Esophagus (tissue), 2 donors: Measurements from ENCODE around the gene RPS14. TPM values are rescaled to one million over a fixed set of nuclear protein-coding genes. Genes with fewer than 3 reads are reported as not detected.
"Not testable (repeated sequence)": the region's sequence is repeated elsewhere in the genome, so short reads cannot be mapped to it uniquely, and the experiment has no call there.

Source experiments
- H3K27ac ChIP-seq, 2 donors: one replicate each; pipeline ENCODE4 v1.5.1; 2013; ENCODE audit warnings: low read depth in 2 of 2, mild to moderate bottlenecking in 2 of 2, inconsistent platforms in 1 of 2, low read length in 1 of 2, moderate library complexity in 1 of 2
- H3K27me3 ChIP-seq, 2 donors: one replicate each; pipeline ENCODE4 v1.6.1; 2013; ENCODE audit warnings: low read length in 2 of 2, control low read depth in 1 of 2, mild to moderate bottlenecking in 1 of 2; ENCODE audit not compliant: insufficient read depth in 2 of 2, control insufficient read depth in 1 of 2
- H3K36me3 ChIP-seq, 2 donors: one replicate each; pipeline ENCODE4 v1.6.1; 2013; ENCODE audit warnings: low read length in 1 of 2; ENCODE audit not compliant: control insufficient read depth in 2 of 2, insufficient read depth in 2 of 2
- H3K4me1 ChIP-seq, 2 donors: one replicate each; pipeline ENCODE4 v1.6.1; 2013; ENCODE audit warnings: low read length in 1 of 2; ENCODE audit not compliant: control insufficient read depth in 2 of 2, insufficient read depth in 2 of 2
- H3K4me3 ChIP-seq, 2 donors: one replicate each; pipeline ENCODE4 v1.5.1; 2013; ENCODE audit warnings: low read length in 2 of 2, mild to moderate bottlenecking in 2 of 2, low read depth in 1 of 2, moderate library complexity in 1 of 2
- H3K9me3 ChIP-seq, 2 donors: one replicate each; pipeline ENCODE4 v1.6.1; 2013; ENCODE audit warnings: mild to moderate bottlenecking in 2 of 2, low read depth in 1 of 2, low read length in 1 of 2, moderate library complexity in 1 of 2; ENCODE audit not compliant: control insufficient read depth in 2 of 2, insufficient read depth in 1 of 2
- WGBS, 2 donors: extraction: QIAGEN DNeasy Blood & Tissue Kit; methylation state at CpG; one replicate each; pipeline ENCODE4 v1.1.7; 2013; 5-methylcytosine and 5-hydroxymethylcytosine counted together
- polyA plus RNA-seq, 2 donors: library from polyadenylated mRNA; stranded (reverse); fragments of 200-250 nt; gene quantifications; one replicate each; pipeline ENCODE4 v1.2.3, GENCODE V29; 2013
- donor health status: healthy with polysubstance abuse.
- donor health status: Bipolar disorder and iron deficiency.

Gene RPS14
- polyA plus RNA-seq, 2 donors: 2,283 to 4,187 TPM

DNA sequence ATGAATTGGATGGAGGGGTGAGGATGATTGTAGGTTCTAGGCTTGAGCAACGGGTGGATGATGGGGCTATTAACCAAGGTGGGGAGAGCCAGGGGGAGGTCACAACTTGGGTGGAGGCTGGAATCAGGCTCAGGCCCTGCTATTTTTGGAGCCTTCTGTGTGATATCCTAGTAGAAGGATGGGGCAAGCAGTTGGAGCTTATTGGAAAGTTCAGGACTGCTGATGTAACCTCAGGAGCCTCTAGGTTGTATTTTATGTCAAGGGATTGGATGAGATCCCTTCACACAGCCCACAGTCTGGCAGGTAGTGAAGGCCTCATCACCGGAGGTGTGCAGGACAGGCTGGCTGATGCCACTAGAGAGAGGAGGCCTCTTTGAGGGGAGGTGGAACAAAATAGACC lies 11.2 kb upstream of the RPS14 start:
- no peaks in the 10 kb centered on the region for H3K9me3 ChIP-seq
- no peaks in the 10 kb centered on the region for H3K36me3 ChIP-seq
- no peaks in the 10 kb centered on the region for H3K4me1 ChIP-seq
- no peak overlapping the region for H3K27ac ChIP-seq
- 57 to 76% methylated on average over 2 of the region's 2 CpGs for WGBS, 2 donors
- no peaks in the 10 kb centered on the region for H3K27me3 ChIP-seq
- no peak overlapping the region for H3K4me3 ChIP-seq

DNA sequence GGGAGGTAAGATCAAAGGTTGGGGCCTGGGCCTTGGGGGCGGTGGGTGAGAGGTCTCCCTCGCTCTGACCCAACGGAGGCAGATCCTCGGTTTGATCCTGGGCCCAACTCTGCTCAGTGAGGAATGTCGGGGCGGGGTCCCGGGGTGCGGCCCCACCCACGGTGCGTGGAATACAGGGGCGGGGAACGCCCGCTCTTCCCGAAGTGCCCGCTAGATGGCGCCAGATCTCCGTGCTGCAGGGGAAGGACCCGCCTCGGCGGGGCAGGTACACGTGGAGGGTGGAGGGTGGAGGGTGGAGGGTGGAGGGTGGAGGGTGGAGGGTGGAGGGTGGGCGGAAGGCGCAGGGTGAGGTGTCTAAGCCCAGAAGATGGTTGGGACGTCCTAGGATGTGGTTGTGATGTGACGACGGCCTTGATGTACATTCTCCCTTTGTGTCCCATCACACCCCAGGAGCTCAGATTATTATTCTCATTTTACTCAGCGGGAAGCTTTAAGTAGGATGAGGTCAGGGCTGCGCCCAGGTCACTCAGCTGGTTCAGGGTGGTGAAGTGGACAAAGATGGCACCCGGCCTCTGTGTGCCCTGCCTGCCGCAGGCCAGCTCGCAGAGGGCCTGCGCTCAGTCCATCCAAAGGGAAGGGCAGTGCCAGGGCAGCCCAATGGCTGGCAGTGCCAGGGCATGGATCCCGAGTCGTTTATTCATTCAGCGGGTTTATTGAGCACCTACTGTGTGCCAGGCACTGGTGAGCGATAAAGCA lies 9.4 kb upstream of the RPS14 start:
- WGBS, 2 donors: 19% methylated on average over 36 of the region's 36 CpGs
- H3K4me3 ChIP-seq: no peak overlapping the region
- peak overlapping the region in 1 of 2 donors; percentile 62 for H3K27ac ChIP-seq

DNA sequence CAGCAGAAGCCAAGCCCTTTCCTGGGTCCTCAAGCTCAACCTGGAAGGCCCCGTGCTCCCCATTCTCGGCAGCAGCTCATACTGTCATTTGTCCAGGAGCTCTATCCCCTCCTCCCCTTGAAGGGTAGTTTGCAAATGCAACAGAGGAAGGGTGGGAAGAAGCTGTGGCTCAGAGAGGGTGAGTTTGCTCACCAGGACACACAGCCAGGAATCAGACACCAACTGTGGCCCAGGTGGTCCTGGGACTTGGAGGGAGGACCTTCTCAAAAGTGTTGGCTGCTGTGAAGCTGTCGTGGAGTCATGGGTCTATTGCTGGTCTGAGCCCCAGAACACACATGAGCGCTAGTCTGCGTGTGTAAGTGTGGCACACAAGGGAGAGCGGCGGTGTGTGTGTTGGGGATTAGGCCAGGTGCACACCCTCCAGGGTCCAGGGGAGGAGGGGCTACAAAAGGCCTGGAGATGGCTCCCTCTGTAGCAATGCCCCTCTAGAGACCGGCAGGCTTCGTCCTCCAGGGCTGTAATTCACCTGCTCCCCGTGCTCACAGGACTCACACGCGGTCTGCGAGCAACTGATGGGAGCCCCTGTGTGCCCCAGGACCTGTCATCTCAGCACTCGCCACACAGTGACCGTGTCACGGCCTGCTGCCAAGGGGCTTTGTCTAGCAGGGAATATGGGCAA lies 8.2 kb upstream of the RPS14 start:
- H3K27ac ChIP-seq: no peak overlapping the region
- H3K36me3 ChIP-seq: no peaks in the 10 kb centered on the region
- no peak overlapping the region for H3K4me3 ChIP-seq
- no peaks in the 10 kb centered on the region for H3K9me3 ChIP-seq
- WGBS, 2 donors: 83 to 90% methylated on average over 16 of the region's 16 CpGs
- no peaks in the 10 kb centered on the region for H3K27me3 ChIP-seq
- H3K4me1 ChIP-seq: no peaks in the 10 kb centered on the region

More for the DNA sequence above, 9.4 kb upstream of the RPS14 start:
- H3K36me3 ChIP-seq: no peaks in the 10 kb centered on the region
- H3K4me1 ChIP-seq: no peaks in the 10 kb centered on the region
- H3K9me3 ChIP-seq: no peaks in the 10 kb centered on the region
- H3K27me3 ChIP-seq: no peaks in the 10 kb centered on the region

DNA sequence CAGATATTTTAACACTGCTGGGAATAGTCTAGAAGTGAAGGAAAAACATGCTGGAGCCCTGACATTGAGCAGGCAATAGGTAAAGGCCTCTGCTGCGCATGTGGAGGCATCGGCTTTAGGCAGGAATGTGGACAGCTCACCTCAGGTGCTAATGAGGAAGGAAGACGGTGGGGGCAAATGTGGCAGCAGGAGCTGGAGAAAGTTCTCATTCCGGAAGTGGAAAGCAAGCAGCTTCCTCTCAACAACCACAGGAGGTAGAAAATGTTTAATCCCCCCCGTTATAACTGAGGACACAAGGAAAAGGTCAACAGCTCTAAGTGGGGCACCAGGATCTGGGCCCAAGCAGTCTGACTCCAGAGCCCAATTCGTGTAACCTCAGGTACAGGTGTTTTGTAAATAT lies 7.6 kb upstream of the RPS14 start:
- no peak overlapping the region for H3K27ac ChIP-seq
- no peaks in the 10 kb centered on the region for H3K9me3 ChIP-seq
- H3K36me3 ChIP-seq: no peaks in the 10 kb centered on the region
- WGBS, 2 donors: 55 to 56% methylated on average over 6 of the region's 6 CpGs
- H3K4me3 ChIP-seq: no peak overlapping the region
- H3K4me1 ChIP-seq: no peaks in the 10 kb centered on the region
- H3K27me3 ChIP-seq: no peaks in the 10 kb centered on the region

DNA sequence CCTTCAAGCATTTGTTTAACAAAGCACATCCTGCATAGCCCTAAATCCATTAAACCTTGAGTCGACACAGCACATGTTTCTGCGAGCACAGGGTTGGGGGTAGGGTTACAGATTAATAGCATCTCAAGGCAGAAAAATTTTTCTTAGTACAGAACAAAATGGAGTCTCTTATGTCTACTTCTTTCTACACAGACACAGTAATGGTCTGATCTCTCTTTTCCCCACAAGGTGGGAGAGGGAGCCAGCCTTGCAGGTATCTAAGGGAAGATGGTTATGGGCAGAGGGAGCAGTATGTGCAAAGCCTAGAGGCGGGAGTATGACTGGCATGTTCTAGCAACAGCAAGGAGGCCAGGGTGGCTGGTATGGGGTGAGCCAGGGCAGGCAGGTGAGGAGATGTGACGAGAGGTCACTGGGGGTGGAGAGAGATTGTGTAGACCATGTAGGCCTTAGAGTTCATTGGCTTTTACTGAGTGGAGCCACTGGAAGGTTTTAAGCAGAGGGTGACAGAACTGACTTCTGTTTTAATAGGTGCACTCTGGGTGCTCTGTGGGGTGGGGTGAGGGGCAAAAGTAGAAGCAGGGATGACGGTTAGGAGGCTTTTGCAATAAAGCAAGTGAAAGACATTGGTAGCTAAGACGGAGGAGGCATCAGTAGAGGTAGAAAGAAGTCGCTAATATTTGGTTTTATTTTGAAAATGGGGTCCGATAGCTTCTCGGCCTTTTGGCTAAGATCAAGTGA lies 5.1 kb upstream of the RPS14 start:
- 69 to 78% methylated on average over 9 of the region's 9 CpGs for WGBS, 2 donors
- H3K36me3 ChIP-seq: no peaks in the 10 kb centered on the region
- H3K27ac ChIP-seq: no peak overlapping the region
- no peak overlapping the region for H3K4me3 ChIP-seq
- H3K27me3 ChIP-seq: no peaks in the 10 kb centered on the region
- no peaks in the 10 kb centered on the region for H3K9me3 ChIP-seq
- H3K4me1 ChIP-seq: no peaks in the 10 kb centered on the region

DNA sequence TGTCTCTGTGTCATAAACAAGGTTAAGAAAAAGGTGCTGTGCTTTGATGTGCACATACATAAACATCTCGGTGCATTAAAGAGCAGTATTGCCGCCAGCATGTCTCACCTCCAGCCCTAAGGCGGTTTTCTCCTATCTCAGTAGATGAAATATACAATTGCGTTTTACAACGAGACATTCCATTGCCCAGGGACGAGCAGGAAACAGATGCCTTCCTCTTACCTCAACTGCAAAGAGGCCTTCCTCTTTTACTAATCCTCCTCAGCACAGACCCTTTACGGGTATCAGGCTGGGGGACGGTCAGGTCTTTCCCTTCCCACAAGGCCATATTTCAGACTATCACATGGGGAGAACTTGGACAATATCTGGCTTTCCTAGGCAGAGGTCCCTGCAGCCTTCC lies 4.5 kb upstream of the RPS14 start:
- not testable (repeated sequence) for H3K27me3 ChIP-seq, H3K4me1 ChIP-seq, H3K27ac ChIP-seq, H3K9me3 ChIP-seq, H3K36me3 ChIP-seq, H3K4me3 ChIP-seq
- 63 to 64% methylated on average over 6 to 8 of the region's 8 CpGs for WGBS, 2 donors

DNA sequence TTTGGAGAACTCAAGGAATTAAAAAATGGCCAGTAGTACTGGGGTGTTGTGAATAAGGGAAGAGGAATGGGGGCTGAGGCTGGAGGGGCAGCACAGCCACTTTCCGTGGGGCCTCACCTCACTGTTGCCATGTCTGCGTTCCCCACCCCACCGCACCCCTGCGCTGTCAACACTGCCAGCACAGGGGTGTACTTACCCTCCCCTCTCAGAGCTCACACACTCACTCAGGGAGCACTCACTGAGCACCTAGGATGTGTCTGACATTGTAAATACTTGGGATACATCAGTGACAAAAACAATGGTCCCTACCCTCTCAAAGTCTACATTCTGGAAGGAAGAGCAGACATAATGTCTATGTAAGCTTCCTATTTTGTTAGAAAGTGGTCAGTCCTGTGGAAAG lies 3.4 kb upstream of the RPS14 start:
- Histone ChIP-seq H3K4me1 (no peaks in the 10 kb centered on the region), H3K4me3 (no peak overlapping the region), H3K27me3 (no peaks in the 10 kb centered on the region), H3K27ac (no peak overlapping the region), H3K36me3 (no peaks in the 10 kb centered on the region), H3K9me3 (no peaks in the 10 kb centered on the region)
- 94 to 98% methylated on average over 4 of the region's 4 CpGs for WGBS, 2 donors

DNA sequence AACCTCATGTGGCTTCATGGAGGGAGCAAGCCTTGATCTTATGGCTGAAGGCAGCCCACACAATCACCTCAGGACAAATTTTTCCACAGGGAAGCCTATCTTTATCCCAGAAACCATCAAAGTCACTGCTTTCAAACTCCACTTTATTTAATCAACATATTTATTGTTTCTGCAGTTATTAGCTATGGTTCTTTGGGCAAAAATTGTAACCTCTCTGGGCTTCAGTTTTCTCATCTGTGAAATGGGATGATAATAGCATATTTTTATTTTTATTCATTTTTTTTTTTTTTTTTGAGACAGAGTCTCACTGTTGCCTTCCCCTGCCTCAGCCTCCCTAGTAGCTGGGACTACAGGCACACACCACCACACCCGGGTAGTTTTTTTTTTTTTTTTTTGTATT lies 2.1 kb upstream of the RPS14 start:
- peaks cover 3 to 9% of the 10 kb centered on the region in 2 donors for H3K36me3 ChIP-seq
- no peaks in the 10 kb centered on the region for H3K4me1 ChIP-seq
- WGBS, 2 donors: 92 to 100% methylated on average over 1 of the region's 1 CpG
- H3K4me3 ChIP-seq: no peak overlapping the region
- no peak overlapping the region for H3K27ac ChIP-seq
- no peaks in the 10 kb centered on the region for H3K9me3 ChIP-seq
- H3K27me3 ChIP-seq: no peaks in the 10 kb centered on the region

DNA sequence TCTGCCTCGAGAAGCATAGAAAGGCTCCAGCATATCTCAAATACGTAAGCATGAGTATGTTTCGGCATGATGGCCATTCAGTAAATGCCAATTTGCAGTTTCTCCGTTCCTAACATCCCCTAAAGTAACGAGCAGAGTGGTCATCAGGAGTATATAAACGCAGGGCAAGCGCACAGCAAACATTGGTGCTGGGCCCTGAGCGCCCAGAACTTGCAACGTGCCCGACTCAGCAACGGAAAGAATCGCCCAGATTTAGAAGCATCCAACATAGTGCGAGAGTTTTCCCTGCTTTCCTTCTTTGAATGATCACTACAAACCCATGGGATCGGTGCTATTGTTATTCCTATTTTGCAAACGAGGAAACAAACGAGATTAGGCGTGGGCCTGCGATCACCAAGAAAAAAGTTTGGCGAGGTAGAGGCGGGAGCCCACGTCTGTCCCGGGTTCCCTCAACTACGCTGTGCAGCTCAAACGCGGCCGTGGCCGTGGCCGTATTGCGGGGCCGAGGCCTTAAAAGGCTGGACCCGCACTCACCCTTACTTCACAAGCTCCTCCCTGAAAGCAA lies 505 bp downstream of the RPS14 start:
- Histone ChIP-seq H3K36me3 (peaks cover 25 to 34% of the 10 kb centered on the region in 2 donors), H3K4me1 (peaks cover 0 to 2% of the 10 kb centered on the region in 2 donors), H3K27me3 (no peaks in the 10 kb centered on the region), H3K9me3 (no peaks in the 10 kb centered on the region), H3K4me3 (peak overlapping the region; percentile 92 to 96), H3K27ac (peak overlapping the region; percentile 97 to 99)
- WGBS, 2 donors: 0 to 1% methylated on average over 31 of the region's 31 CpGs
